Measurements from ENCODE around the gene SLC16A8.

The SLC16A8 gene

DNA sequence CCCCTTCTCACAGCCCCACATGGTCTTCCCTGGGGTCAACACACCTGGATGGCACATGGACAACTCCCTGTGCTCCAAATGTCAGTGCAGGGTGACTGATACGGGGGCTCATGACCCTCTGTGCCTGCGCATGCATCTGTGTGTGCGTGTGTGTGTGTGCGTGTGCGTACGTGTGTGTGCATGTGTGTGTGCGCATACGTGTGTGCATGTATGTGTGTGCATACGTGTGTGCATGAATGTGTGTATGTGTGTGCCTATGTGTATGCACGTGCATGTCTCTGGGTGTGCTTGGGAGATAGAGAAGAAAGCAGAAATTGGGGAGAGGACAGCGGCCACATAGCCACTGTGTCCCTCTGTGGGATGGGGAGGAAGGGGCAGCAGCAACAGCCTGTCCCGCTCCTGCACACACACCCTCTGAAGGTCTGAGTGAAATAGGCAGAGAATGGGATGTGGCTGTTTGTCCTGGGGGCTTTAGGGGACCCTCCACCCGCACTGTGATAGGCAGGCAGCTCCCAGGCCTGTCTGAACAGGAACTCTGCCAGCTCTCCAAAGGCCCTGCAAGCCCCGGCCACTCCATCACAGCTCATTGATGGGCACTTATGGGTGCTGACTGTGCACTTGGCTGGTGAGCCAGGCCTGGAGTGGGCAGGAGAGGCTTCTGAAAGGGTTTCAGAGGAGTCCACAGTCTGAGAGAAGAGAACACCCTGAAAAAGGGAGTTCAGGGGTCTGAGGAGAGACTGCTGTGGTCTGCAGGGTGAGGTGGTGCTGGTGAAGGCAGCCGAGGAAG is 55.4 kb downstream of the SLC16A8 start:
- DNase-seq (ENCODE audit: low read depth), result no peak
